B cell (primary cell): ENCODE results near the gene RAB11FIP3. TPM values are rescaled to one million over a fixed set of nuclear protein-coding genes. Genes with fewer than 3 reads are reported as not detected.

Source experiments
- ATAC-seq: fragments of 200-7000 bp; cut with Tn5 transposase; one replicate; pipeline ENCODE4 v1.10.0; 2021; ENCODE audit warnings: low read depth, mild to moderate bottlenecking, moderate number of reproducible peaks, moderate library complexity
- CTCF ChIA-PET: fragments of 350-600 bp; sonication (Branson Sonifier 250); formaldehyde crosslinking; loops from one replicate; lab custom pipeline; 2021; ENCODE audit warnings: antibody characterized with exemption, inconsistent platforms; lab: Charles Lee
- POLR2A ChIA-PET: fragments of 350-600 bp; sonication (Branson Sonifier 250); formaldehyde crosslinking; loops from one replicate; lab custom pipeline; 2021; ENCODE audit warnings: antibody characterized with exemption; lab: Charles Lee
- DNase-seq: peaks from one replicate; pipeline ENCODE4 v3.0.0; 2013
- H2AFZ ChIP-seq: 2 replicates; pipeline ENCODE4 v1.6.1; 2012; ENCODE audit warnings: mild to moderate bottlenecking, low read depth, low read length; ENCODE audit not compliant: insufficient read depth, poor library complexity, severe bottlenecking
- H3K27ac ChIP-seq, 2 donors: 1 replicate in 1 of 2; 2 replicates in 1 of 2; pipeline ENCODE4 v1.5.1; 2012 to 2013; ENCODE audit warnings: low read length in 2 of 2, mild to moderate bottlenecking in 2 of 2, moderate library complexity in 1 of 2
- H3K27me3 ChIP-seq, 4 experiments: fragments of 200-600 bp in 1 of 4; sonication (generic) in 1 of 4; replicated peaks in 1 of 4; 1 replicate in 2 of 4; 2 replicates in 2 of 4; pipeline versions ENCODE4 v1.6.1 to v1.7.0; 2013 to 2016; ENCODE audit warnings: low read length in 3 of 4, mild to moderate bottlenecking in 2 of 4, mixed read lengths in 1 of 4, moderate library complexity in 1 of 4; ENCODE audit not compliant: insufficient read depth in 4 of 4, control insufficient read depth in 3 of 4; ENCODE audit errors: control extremely low read depth in 1 of 4
- H3K36me3 ChIP-seq, 2 experiments: replicated peaks in 1 of 2; 1 replicate in 1 of 2; 2 replicates in 1 of 2; pipeline versions ENCODE4 v1.6.1 to v1.7.1; 2013; ENCODE audit warnings: low read length in 1 of 2; ENCODE audit not compliant: insufficient read depth in 2 of 2, control insufficient read depth in 1 of 2; ENCODE audit errors: control extremely low read depth in 1 of 2, extremely low read depth in 1 of 2
- H3K4me1 ChIP-seq, 2 donors: fragments of 200-600 bp in 1 of 2; sonication (generic) in 1 of 2; 1 replicate in 1 of 2; 2 replicates in 1 of 2; pipeline versions ENCODE4 v1.5.1 to v1.6.1; 2013 to 2017; ENCODE audit warnings: low read length in 2 of 2; ENCODE audit not compliant: control insufficient read depth in 2 of 2, insufficient read depth in 2 of 2
- H3K4me2 ChIP-seq: replicated peaks from 2 replicates; pipeline ENCODE3; 2012; ENCODE audit warnings: mild to moderate bottlenecking, low read depth, low read length; ENCODE audit not compliant: poor library complexity, severe bottlenecking
- H3K4me3 ChIP-seq, 5 experiments: fragments of 200-600 bp in 1 of 5; sonication (generic) in 1 of 5; 1 replicate in 3 of 5; 2 replicates in 2 of 5; pipeline versions ENCODE4 v1.5.1 to v1.7.0; 2011 to 2016; ENCODE audit warnings: low read length in 4 of 5, mild to moderate bottlenecking in 4 of 5, low read depth in 2 of 5, control low read depth in 1 of 5, moderate library complexity in 1 of 5; ENCODE audit not compliant: insufficient read depth in 1 of 5; ENCODE audit errors: control extremely low read depth in 1 of 5, extremely low read depth in 1 of 5
- H3K79me2 ChIP-seq: fragments of 200-600 bp; sonication (generic); one replicate; pipeline ENCODE4 v1.6.0; 2016; ENCODE audit warnings: low read length; ENCODE audit not compliant: control insufficient read depth, insufficient read depth
- H3K9ac ChIP-seq: fragments of 200-600 bp; sonication (generic); 2 replicates; pipeline ENCODE4 v1.6.1; 2017; ENCODE audit warnings: mild to moderate bottlenecking, low read length, moderate library complexity
- H3K9me3 ChIP-seq, 3 donors: one replicate each; pipeline versions ENCODE4 v1.6.1 to v1.7.1; 2013; ENCODE audit warnings: low read length in 2 of 3; ENCODE audit not compliant: control insufficient read depth in 2 of 3, insufficient read depth in 1 of 3; ENCODE audit errors: control extremely low read depth in 1 of 3
- H4K20me1 ChIP-seq: 2 replicates; pipeline ENCODE4 v1.6.0; 2012; ENCODE audit warnings: mild to moderate bottlenecking, low read length; ENCODE audit not compliant: insufficient read depth, control insufficient read depth, poor library complexity, severe bottlenecking
- H3K27ac Mint-ChIP-seq: one replicate; pipeline ENCODE4 v1.8.0; 2021; ENCODE audit warnings: mixed read lengths
- H3K27me3 Mint-ChIP-seq: one replicate; pipeline ENCODE4 v1.8.0; 2021; ENCODE audit warnings: mixed read lengths
- H3K4me1 Mint-ChIP-seq: one replicate; pipeline ENCODE4 v1.8.0; 2021; ENCODE audit warnings: mixed read lengths
- H3K4me3 Mint-ChIP-seq: one replicate; pipeline ENCODE4 v1.8.0; 2021; ENCODE audit warnings: mixed read lengths
- H3K9me3 Mint-ChIP-seq: one replicate; pipeline ENCODE4 v1.8.0; 2022; ENCODE audit warnings: mixed read lengths; ENCODE audit not compliant: insufficient read depth
- EZH2 ChIP-seq: IDR thresholded peaks from 2 replicates; pipeline ENCODE4 v1.6.1; 2012; ENCODE audit warnings: borderline replicate concordance, low read depth, mild to moderate bottlenecking, moderate library complexity, low read length; ENCODE audit not compliant: insufficient read depth, poor library complexity, severe bottlenecking
- WGBS: methylation state at CpG from one replicate; pipeline ENCODE4 v1.1.5; 2013; ENCODE audit warnings: missing lambda C conversion rate; ENCODE audit not compliant: insufficient coverage; 5-methylcytosine and 5-hydroxymethylcytosine counted together
- intact Hi-C: fragments of 100-400 bp; cut with micrococcal nuclease; formaldehyde crosslinking; loops from one replicate; pipeline ENCODE4 v1.10.0; 2022
- polyA plus RNA-seq: library from polyadenylated mRNA; depleted of rRNA; stranded (reverse); fragments of >200 nt; gene quantifications from 2 replicates; pipeline ENCODE4 v1.2.3, GENCODE V29; 2012
- total RNA-seq, 2 donors: library from RNA; stranded (reverse); fragments of 120-200 nt in 1 of 2; gene quantifications; 1 replicate in 1 of 2; 2 replicates in 1 of 2; pipeline versions ENCODE4 v1.2.3 to v1.2.4, GENCODE V29; 2013 to 2022
- TF ChIP-seq, protein P1 (sequence below): fragments of 200-600 bp; IDR thresholded peaks from one replicate; pipeline ENCODE4 v1.8.0; 2022; ENCODE audit warnings: antibody characterized with exemption, mild to moderate bottlenecking

The RAB11FIP3 gene
- total and polyA plus RNA-seq, 2 donors (not counting 1 experiment from before 2014, with no cell fraction given) = 24.3 to 57.2 TPM

DNA sequence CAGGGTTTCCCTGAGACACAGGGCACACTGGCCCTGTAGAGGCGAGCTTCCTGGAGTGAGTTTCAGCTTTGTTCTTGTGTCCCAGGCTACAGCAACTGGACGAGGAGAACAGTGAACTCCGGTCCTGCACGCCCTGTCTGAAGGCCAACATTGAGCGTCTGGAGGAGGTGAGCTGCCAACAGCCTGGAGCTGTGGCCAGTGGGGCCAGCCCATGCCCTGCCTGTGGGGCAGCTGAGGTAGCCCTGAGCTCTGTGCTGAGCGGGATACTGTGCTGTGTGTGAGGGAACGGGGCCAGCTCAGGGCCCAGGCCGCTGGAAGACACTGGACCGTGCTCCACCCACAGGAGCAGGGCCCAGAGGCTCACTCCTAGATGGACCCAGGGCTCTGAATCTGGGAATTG, 93.4 kb downstream of the RAB11FIP3 start:
- no peaks in the 10 kb centered on the region for H3K79me2 ChIP-seq
- no peaks in the 10 kb centered on the region for H3K27me3 ChIP-seq
- ATAC-seq = no peak
- H3K27ac Mint-ChIP-seq = no peak overlapping the region
- peaks cover 0 to 2% (median 0%) of the 10 kb centered on the region in 3 donors for H3K9me3 ChIP-seq
- DNase-seq = no peak
- H3K27me3 Mint-ChIP-seq = no peaks in the 10 kb centered on the region
- H3K9ac ChIP-seq = no peak overlapping the region
- no peak for TF ChIP-seq EZH2
- TF ChIP-seq, protein P1, sequence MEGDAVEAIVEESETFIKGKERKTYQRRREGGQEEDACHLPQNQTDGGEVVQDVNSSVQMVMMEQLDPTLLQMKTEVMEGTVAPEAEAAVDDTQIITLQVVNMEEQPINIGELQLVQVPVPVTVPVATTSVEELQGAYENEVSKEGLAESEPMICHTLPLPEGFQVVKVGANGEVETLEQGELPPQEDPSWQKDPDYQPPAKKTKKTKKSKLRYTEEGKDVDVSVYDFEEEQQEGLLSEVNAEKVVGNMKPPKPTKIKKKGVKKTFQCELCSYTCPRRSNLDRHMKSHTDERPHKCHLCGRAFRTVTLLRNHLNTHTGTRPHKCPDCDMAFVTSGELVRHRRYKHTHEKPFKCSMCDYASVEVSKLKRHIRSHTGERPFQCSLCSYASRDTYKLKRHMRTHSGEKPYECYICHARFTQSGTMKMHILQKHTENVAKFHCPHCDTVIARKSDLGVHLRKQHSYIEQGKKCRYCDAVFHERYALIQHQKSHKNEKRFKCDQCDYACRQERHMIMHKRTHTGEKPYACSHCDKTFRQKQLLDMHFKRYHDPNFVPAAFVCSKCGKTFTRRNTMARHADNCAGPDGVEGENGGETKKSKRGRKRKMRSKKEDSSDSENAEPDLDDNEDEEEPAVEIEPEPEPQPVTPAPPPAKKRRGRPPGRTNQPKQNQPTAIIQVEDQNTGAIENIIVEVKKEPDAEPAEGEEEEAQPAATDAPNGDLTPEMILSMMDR = no peak
- no peaks in the 10 kb centered on the region for H3K9me3 Mint-ChIP-seq
- ChIA-PET POLR2A (no interaction called here), CTCF (interaction anchor here (1.1 kb wide), 1 partner anchor 60 kb away, joined by 3 read pairs; no protein-coding TSS in a partner anchor)
- no peak overlapping the region for H3K4me3 Mint-ChIP-seq
- no peak overlapping the region for H3K4me3 ChIP-seq
- H3K4me2 ChIP-seq = no peak overlapping the region
- peaks cover 0 to under 1% of the 10 kb centered on the region in 2 donors for H3K4me1 ChIP-seq
- H3K36me3 ChIP-seq = peaks cover 0 to 2% of the 10 kb centered on the region in 2 experiments
- peaks cover under 1% of the 10 kb centered on the region for H3K4me1 Mint-ChIP-seq
- no peak overlapping the region for H3K27ac ChIP-seq
- 97% methylated on average over 9 of the region's 9 CpGs for WGBS
- H2AFZ ChIP-seq = no peak overlapping the region
- no peaks in the 10 kb centered on the region for H4K20me1 ChIP-seq
- intact Hi-C loops = no loop called here

DNA sequence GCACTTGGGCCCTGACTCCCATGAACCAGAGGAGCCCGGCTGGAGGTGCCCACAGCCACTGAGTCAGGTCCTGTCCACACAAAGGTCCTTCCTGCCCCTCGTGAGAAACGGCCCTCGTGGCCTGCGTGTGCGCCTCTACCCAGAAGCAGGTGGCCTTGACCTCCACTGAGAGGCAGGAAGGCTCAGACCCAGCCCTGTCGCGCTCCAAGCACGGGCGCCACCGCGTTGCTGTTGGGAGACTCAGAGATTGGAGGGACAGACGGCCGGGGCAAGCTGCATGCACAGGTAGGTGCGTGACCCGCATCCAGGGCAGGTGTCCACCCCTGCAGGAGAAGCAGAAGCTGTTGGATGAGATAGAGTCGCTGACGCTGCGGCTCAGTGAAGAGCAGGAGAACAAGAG, 94.0 kb downstream of the RAB11FIP3 start:
- DNase-seq (no peak), ATAC-seq (no peak)
- peaks cover 0 to 2% (median 0%) of the 10 kb centered on the region in 3 donors for H3K9me3 ChIP-seq
- H3K36me3 ChIP-seq = peaks cover 0 to 2% of the 10 kb centered on the region in 2 experiments
- no peaks in the 10 kb centered on the region for H4K20me1 ChIP-seq
- Mint-ChIP-seq H3K4me1 (peaks cover 3% of the 10 kb centered on the region), H3K9me3 (no peaks in the 10 kb centered on the region), H3K27ac (no peak overlapping the region), H3K4me3 (no peak overlapping the region), H3K27me3 (no peaks in the 10 kb centered on the region)
- TF ChIP-seq EZH2 = no peak
- TF ChIP-seq, protein P1 = no peak
- no peak overlapping the region for H3K4me3 ChIP-seq
- no peak overlapping the region for H3K4me2 ChIP-seq
- intact Hi-C loops = no loop called here
- no peak overlapping the region for H3K27ac ChIP-seq
- H3K27me3 ChIP-seq = no peaks in the 10 kb centered on the region
- no peak overlapping the region for H3K9ac ChIP-seq
- H2AFZ ChIP-seq = no peak overlapping the region
- no peaks in the 10 kb centered on the region for H3K79me2 ChIP-seq
- WGBS = 96% methylated on average over 19 of the region's 19 CpGs
- POLR2A ChIA-PET = no interaction called here
- CTCF ChIA-PET = no interaction called here
- H3K4me1 ChIP-seq = peaks cover 0 to 4% of the 10 kb centered on the region in 2 donors
